ENCODE data around the gene ZNF433.

Gene ZNF433

GRCh38 chr19:11973019-11973810, 62.3 kb downstream of the ZNF433 start:
- TF ChIP-seq, protein P1, sequence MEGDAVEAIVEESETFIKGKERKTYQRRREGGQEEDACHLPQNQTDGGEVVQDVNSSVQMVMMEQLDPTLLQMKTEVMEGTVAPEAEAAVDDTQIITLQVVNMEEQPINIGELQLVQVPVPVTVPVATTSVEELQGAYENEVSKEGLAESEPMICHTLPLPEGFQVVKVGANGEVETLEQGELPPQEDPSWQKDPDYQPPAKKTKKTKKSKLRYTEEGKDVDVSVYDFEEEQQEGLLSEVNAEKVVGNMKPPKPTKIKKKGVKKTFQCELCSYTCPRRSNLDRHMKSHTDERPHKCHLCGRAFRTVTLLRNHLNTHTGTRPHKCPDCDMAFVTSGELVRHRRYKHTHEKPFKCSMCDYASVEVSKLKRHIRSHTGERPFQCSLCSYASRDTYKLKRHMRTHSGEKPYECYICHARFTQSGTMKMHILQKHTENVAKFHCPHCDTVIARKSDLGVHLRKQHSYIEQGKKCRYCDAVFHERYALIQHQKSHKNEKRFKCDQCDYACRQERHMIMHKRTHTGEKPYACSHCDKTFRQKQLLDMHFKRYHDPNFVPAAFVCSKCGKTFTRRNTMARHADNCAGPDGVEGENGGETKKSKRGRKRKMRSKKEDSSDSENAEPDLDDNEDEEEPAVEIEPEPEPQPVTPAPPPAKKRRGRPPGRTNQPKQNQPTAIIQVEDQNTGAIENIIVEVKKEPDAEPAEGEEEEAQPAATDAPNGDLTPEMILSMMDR (IDR thresholded peaks at IDR 0.05; ENCODE audit: low read length, missing control alignments): no peak
- DNase-seq (ENCODE audit: low read depth): no peak
- no peak overlapping the region for H3K4me3 ChIP-seq (replicated peaks; ENCODE audit: low read depth, low read length)

DNA sequence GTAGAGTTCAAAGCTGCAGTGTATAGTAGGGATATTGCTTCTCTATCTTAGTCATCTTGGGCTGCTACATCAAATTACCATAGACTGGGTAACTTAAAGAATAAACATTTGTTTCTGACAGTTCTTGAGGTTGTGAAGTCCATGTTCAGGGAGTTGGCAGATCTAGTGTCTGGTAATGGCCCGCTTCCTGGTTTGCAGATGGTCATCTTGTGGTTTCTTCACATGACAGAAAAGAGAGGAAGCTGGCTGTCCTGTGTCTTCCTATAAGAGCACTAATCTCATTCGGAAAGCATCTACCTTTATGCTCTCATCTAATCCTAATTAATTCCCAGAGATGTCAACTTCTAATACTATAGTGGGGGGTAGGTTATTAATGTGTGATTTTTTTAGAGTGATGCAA, 64.4 kb downstream of the ZNF433 start:
- no peak for DNase-seq (ENCODE audit: low read depth)
- no peak overlapping the region for H3K4me3 ChIP-seq (replicated peaks; ENCODE audit: low read depth, low read length)
- TF ChIP-seq, protein P1 (IDR thresholded peaks at IDR 0.05; ENCODE audit: low read length, missing control alignments): no peak

DNA sequence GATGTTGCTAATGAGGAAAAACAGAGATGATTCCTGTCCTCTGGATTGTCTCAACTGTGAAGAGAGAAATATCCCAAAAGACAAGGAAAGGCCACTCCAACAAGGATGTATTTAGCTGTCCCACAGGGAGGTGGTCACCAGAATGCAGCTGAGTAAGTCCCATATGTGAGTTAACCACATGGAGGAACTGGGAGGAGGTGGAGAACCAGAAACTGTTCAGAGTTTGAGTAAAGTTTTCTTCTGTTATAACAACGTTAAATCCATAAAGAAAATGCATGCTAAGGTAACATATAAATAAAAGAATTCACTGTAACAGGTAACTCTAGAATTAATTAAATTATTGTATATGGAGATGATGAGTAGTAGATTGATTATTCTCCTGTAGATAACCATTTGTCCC, 65.3 kb downstream of the ZNF433 start:
- no peak overlapping the region for H3K4me3 ChIP-seq (replicated peaks; ENCODE audit: low read depth, low read length)
- DNase-seq (ENCODE audit: low read depth): no peak
- TF ChIP-seq, protein P1 (IDR thresholded peaks at IDR 0.05; ENCODE audit: low read length, missing control alignments): no peak

GRCh38 chr19:11964858-11965645, 70.4 kb downstream of the ZNF433 start, which contains the start of gene ZNF763:
TSS of gene ZNF763 (plus strand) at chr19:11965040. CDS start at chr19:11965209, 169 bp downstream.
- TF ChIP-seq, protein P1 (IDR thresholded peaks at IDR 0.05; ENCODE audit: low read length, missing control alignments): no peak
- peak within 1 kb of the TSS; percentile 79 for H3K4me3 ChIP-seq (replicated peaks; ENCODE audit: low read depth, low read length)
- DNase-seq (ENCODE audit: low read depth): peak; percentile 81

Measured in fibroblast of pulmonary artery (primary cell).